HepG2 (cell line): Measurements from ENCODE around the gene ARMC10. TPM values are rescaled to one million over a fixed set of nuclear protein-coding genes. Genes with fewer than 3 reads are reported as not detected.
A peak's percentile ranks its signal among the peaks of the same experiment; 100 is the strongest.

Source experiments
- ARNT2 ChIP-seq: sonication (generic); formaldehyde crosslinking; IDR thresholded peaks from 2 replicates; pipeline ENCODE4 v1.8.0; 2022; ENCODE audit warnings: mild to moderate bottlenecking, low read depth, missing genetic modification reagents, moderate library complexity
- BCLAF1 ChIP-seq: fragments of 450-650 bp; IDR thresholded peaks from 2 replicates; pipeline ENCODE4 v1.6.1; 2017; ENCODE audit warnings: mild to moderate bottlenecking
- BHLHE40 ChIP-seq: IDR thresholded peaks from 2 replicates; pipeline ENCODE4 v1.6.1; 2011; ENCODE audit warnings: low read length, improper control_type of control experiment
- CBFB ChIP-seq: sonication (generic); formaldehyde crosslinking; IDR thresholded peaks from 2 replicates; pipeline ENCODE4 v1.4.0; 2020; ENCODE audit warnings: missing genetic modification reagents
- CENPX ChIP-seq: sonication (generic); formaldehyde crosslinking; IDR thresholded peaks from 2 replicates; pipeline ENCODE4 v1.9.0; 2021; ENCODE audit warnings: mild to moderate bottlenecking, missing genetic modification reagents, moderate library complexity
- DMAP1 ChIP-seq: IDR thresholded peaks from 2 replicates; pipeline ENCODE4 v1.6.1; 2016
- FOXM1 ChIP-seq: sonication (generic); formaldehyde crosslinking; IDR thresholded peaks from 2 replicates; pipeline ENCODE4 v1.5.0; 2020; ENCODE audit warnings: missing genetic modification reagents
- GABPB1 ChIP-seq: IDR thresholded peaks from 2 replicates; pipeline ENCODE4 v1.6.1; 2016; ENCODE audit warnings: mild to moderate bottlenecking, missing genetic modification reagents, moderate library complexity, missing compliant biosample characterization
- NONO ChIP-seq, 2 experiments: fragments of 450-650 bp in 1 of 2; sonication (generic) in 1 of 2; formaldehyde crosslinking in 1 of 2; IDR thresholded peaks in 1 of 2; conservative IDR thresholded peaks in 1 of 2; 2 replicates each; pipeline versions ENCODE4 v1.6.1 to v1.8.0; 2017 to 2022; ENCODE audit warnings: mild to moderate bottlenecking in 1 of 2, missing genetic modification reagents in 1 of 2, moderate library complexity in 1 of 2
- PHF21A ChIP-seq: sonication (generic); formaldehyde crosslinking; IDR thresholded peaks from 2 replicates; pipeline ENCODE4 v1.5.0; 2020; ENCODE audit warnings: mild to moderate bottlenecking, missing genetic modification reagents
- ZBED4 ChIP-seq: sonication (generic); formaldehyde crosslinking; IDR thresholded peaks from 2 replicates; pipeline ENCODE4 v1.4.0; 2020; ENCODE audit warnings: missing genetic modification reagents, borderline replicate concordance
- ZBTB25 ChIP-seq: IDR thresholded peaks from 2 replicates; pipeline ENCODE4 v1.6.1; 2018; ENCODE audit warnings: missing genetic modification reagents
- ZC3H13 ChIP-seq: sonication (generic); formaldehyde crosslinking; IDR thresholded peaks from 2 replicates; pipeline ENCODE4 v1.8.1; 2023; ENCODE audit warnings: mild to moderate bottlenecking, missing genetic modification reagents, moderate library complexity
- ZC3H4 ChIP-seq: sonication (generic); formaldehyde crosslinking; IDR thresholded peaks from 2 replicates; pipeline ENCODE4 v1.4.0; 2020; ENCODE audit warnings: missing genetic modification reagents, borderline replicate concordance
- ZEB1 ChIP-seq: IDR thresholded peaks from 2 replicates; pipeline ENCODE4 v1.6.1; 2012; ENCODE audit warnings: mild to moderate bottlenecking, low read depth, inconsistent platforms; ENCODE audit not compliant: insufficient replicate concordance
- ZNF367 ChIP-seq: sonication (generic); formaldehyde crosslinking; IDR thresholded peaks from 2 replicates; pipeline ENCODE4 v1.4.0; 2020; ENCODE audit warnings: missing genetic modification reagents, borderline replicate concordance
- ZNF414 ChIP-seq: sonication (generic); formaldehyde crosslinking; IDR thresholded peaks from 2 replicates; pipeline ENCODE4 v1.5.0; 2020; ENCODE audit warnings: missing genetic modification reagents
- ZNF619 ChIP-seq: sonication (generic); formaldehyde crosslinking; IDR thresholded peaks from 2 replicates; pipeline ENCODE4 v1.4.0; 2020; ENCODE audit warnings: mild to moderate bottlenecking, missing genetic modification reagents
- ZNF724P ChIP-seq: sonication (generic); formaldehyde crosslinking; IDR thresholded peaks from 2 replicates; pipeline ENCODE4 v1.8.0; 2022; ENCODE audit warnings: missing genetic modification reagents, borderline replicate concordance
- polyA plus RNA-seq, 8 experiments: library from polyadenylated mRNA; depleted of rRNA in 3 of 8; stranded (reverse) in 7 of 8; unstranded in 1 of 8; fragments of >200 nt; fragmentation: Illumina TruSeq in 4 of 8; extraction: Trizol in 4 of 8; gene quantifications; 2 replicates each; pipeline versions ENCODE4 v1.2.1 to v1.2.3, GENCODE V29; 2011 to 2016; ENCODE audit warnings: low read depth in 4 of 8, missing spikeins in 1 of 8, mixed read lengths in 1 of 8; ENCODE audit not compliant: insufficient read depth in 1 of 8
- total RNA-seq, 5 experiments: library from RNA; depleted of rRNA; stranded (reverse); fragments of >200 nt; fragmentation: Illumina TruSeq; extraction: Trizol; gene quantifications; 2 replicates each; pipeline ENCODE4 v1.2.3, GENCODE V29; 2016; ENCODE audit warnings: low read depth in 1 of 5

The ARMC10 gene
- total and polyA plus RNA-seq, 2 of the 13 experiments (the other 11 are each of a cell fraction or from before 2014, with no cell fraction given) = 11.3 to 23.7 TPM

- TF ChIP-seq GABPB1 (CRISPR knock-in tag) = peak; percentile 87
- peak; percentile 6; the same call in 1 of the 2 replicates for TF ChIP-seq CBFB (CRISPR knock-in tag)
- TF ChIP-seq ZEB1 = no peak
- TF ChIP-seq NONO (IDR thresholded peaks at IDR 0.05) = no peak
- peak; percentile 81 for TF ChIP-seq NONO (CRISPR knock-in tag; conservative IDR thresholded peaks at IDR 0.05)
- TF ChIP-seq ZNF414 = peak; percentile 84; the same call in 1 of the 2 replicates
- no peak; the same call in 1 of the 2 replicates for TF ChIP-seq ZNF619 (CRISPR knock-in tag)
- TF ChIP-seq PHF21A (CRISPR knock-in tag) = peak; percentile 56; the same call in 1 of the 2 replicates
- TF ChIP-seq ZBTB25 (CRISPR knock-in tag) = peak; percentile 97
- TF ChIP-seq ARNT2 (CRISPR knock-in tag) = no peak
- TF ChIP-seq DMAP1 (CRISPR knock-in tag) = peak; percentile 66
- no peak for TF ChIP-seq CENPX (CRISPR knock-in tag)
- TF ChIP-seq ZBED4 (CRISPR knock-in tag) = peak; percentile 60; the same call in 1 of the 2 replicates
- no peak for TF ChIP-seq ZC3H4
- TF ChIP-seq ZNF724P = 0 out of 2 replicates have a peak, but pooled peaks have one; percentile 4
- no peak for TF ChIP-seq FOXM1 (CRISPR knock-in tag)
- TF ChIP-seq BCLAF1 = no peak
- peak; percentile 58 for TF ChIP-seq ZC3H13 (CRISPR knock-in tag)
- TF ChIP-seq BHLHE40 = peak; percentile 42; the same call in 1 of the 2 replicates
- peak; percentile 0; the same call in 1 of the 2 replicates for TF ChIP-seq ZNF367
Measured at GRCh38 chr7:103074519-103075336, at the start of gene ARMC10, which contains the start of gene FBXL13 (continued).
